IPS DF 19.7 (cell line): ENCODE data around the gene ZBTB20.
A peak's percentile ranks its signal among the peaks of the same experiment; 100 is the strongest.

Experiments
- DNase-seq: peaks from one replicate; pipeline ENCODE4 v3.0.0-alpha.2; 2013; ENCODE audit warnings: low read depth, low spot score

Gene ZBTB20

GRCh38 chr3:114538211-114538610, 608.9 kb downstream of the ZBTB20 start:
- no peak for DNase-seq

GRCh38 chr3:114528517-114528916, 618.6 kb downstream of the ZBTB20 start:
- no peak for DNase-seq

- DNase-seq, result no peak
These were observed 619.9 kb downstream of the ZBTB20 start for GRCh38 chr3:114527036-114527644.

GRCh38 chr3:114525278-114525677, 621.8 kb downstream of the ZBTB20 start:
- DNase-seq, result no peak

GRCh38 chr3:114519415-114519814, 627.7 kb downstream of the ZBTB20 start:
- DNase-seq, result peak; percentile 56

GRCh38 chr3:114518206-114518808, 628.8 kb downstream of the ZBTB20 start:
- no peak for DNase-seq

GRCh38 chr3:114510201-114510600, 636.9 kb downstream of the ZBTB20 start:
- DNase-seq, result no peak

- DNase-seq, result no peak
These were observed 637.3 kb downstream of the ZBTB20 start for GRCh38 chr3:114509756-114510155.

- no peak for DNase-seq
These were observed 638.1 kb downstream of the ZBTB20 start for GRCh38 chr3:114508976-114509375.

- no peak for DNase-seq
These were observed 638.9 kb downstream of the ZBTB20 start for GRCh38 chr3:114508208-114508607.

GRCh38 chr3:114506591-114507300, 640.3 kb downstream of the ZBTB20 start:
- DNase-seq, result no peak

GRCh38 chr3:114504941-114505628, 642.0 kb downstream of the ZBTB20 start:
- no peak for DNase-seq

- no peak for DNase-seq
These were observed 644.9 kb downstream of the ZBTB20 start for GRCh38 chr3:114502204-114502603.

- DNase-seq, result no peak
These were observed 647.1 kb downstream of the ZBTB20 start for GRCh38 chr3:114499976-114500375.

- no peak for DNase-seq
These were observed 648.3 kb downstream of the ZBTB20 start for GRCh38 chr3:114498539-114499370.

GRCh38 chr3:114496874-114497273, 650.2 kb downstream of the ZBTB20 start:
- DNase-seq, result no peak

- no peak for DNase-seq
These were observed 650.6 kb downstream of the ZBTB20 start for GRCh38 chr3:114496466-114496865.

- DNase-seq, result no peak
These were observed 651.1 kb downstream of the ZBTB20 start for GRCh38 chr3:114496021-114496434.

GRCh38 chr3:114494498-114494897, 652.6 kb downstream of the ZBTB20 start:
- no peak for DNase-seq

- no peak for DNase-seq
These were observed 656.3 kb downstream of the ZBTB20 start for GRCh38 chr3:114490829-114491228.

GRCh38 chr3:114487502-114487901, 659.6 kb downstream of the ZBTB20 start:
- no peak for DNase-seq

GRCh38 chr3:114484919-114485318, 662.2 kb downstream of the ZBTB20 start:
- DNase-seq, result no peak
